Tibial nerve (tissue), 3 donors: Measurements from ENCODE around the gene TMCC1.

Experiments used
- POLR2A ChIP-seq, 2 donors: fragments of 450-650 bp; IDR thresholded peaks; one replicate each; pipeline ENCODE4 v1.6.1; 2017; ENCODE audit warnings: antibody characterized with exemption in 2 of 2, mild to moderate bottlenecking in 2 of 2, moderate library complexity in 2 of 2
- TF ChIP-seq, protein P1 (sequence below), 5 experiments: fragments of 200-600 bp in 3 of 5; fragments of 450-650 bp in 2 of 5; sonication (generic) in 3 of 5; IDR thresholded peaks; one replicate each; pipeline ENCODE4 v1.5.1; 2016 to 2019; ENCODE audit warnings: antibody characterized with exemption in 5 of 5, mild to moderate bottlenecking in 3 of 5, moderate library complexity in 2 of 5

DNA sequence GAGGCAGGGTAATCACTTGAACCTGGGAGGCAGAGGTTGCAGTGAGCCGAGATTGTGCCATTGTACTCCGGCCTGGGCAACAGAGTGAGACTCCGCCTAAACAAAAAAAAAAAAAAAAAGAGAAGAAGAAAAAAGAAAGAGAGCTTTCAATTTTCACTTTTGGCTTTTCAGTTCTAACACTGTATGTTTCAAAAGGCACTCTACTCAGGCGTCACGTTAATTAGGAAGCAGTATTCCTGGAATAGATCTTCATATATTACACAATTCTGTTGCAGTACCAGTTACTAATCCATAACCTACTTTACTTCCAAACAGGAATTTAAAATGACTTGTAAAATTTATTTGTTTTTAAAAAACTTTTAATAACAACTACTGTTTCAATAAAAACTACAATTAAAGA, 155.3 kb downstream of the TMCC1 start:
- TF ChIP-seq, protein P1, sequence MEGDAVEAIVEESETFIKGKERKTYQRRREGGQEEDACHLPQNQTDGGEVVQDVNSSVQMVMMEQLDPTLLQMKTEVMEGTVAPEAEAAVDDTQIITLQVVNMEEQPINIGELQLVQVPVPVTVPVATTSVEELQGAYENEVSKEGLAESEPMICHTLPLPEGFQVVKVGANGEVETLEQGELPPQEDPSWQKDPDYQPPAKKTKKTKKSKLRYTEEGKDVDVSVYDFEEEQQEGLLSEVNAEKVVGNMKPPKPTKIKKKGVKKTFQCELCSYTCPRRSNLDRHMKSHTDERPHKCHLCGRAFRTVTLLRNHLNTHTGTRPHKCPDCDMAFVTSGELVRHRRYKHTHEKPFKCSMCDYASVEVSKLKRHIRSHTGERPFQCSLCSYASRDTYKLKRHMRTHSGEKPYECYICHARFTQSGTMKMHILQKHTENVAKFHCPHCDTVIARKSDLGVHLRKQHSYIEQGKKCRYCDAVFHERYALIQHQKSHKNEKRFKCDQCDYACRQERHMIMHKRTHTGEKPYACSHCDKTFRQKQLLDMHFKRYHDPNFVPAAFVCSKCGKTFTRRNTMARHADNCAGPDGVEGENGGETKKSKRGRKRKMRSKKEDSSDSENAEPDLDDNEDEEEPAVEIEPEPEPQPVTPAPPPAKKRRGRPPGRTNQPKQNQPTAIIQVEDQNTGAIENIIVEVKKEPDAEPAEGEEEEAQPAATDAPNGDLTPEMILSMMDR (IDR thresholded peaks at IDR 0.05): no peak
- TF ChIP-seq POLR2A (IDR thresholded peaks at IDR 0.05): no peak
